ENCODE data around the gene CSK. TPM values are rescaled to one million over a fixed set of nuclear protein-coding genes. Genes with fewer than 3 reads are reported as not detected.

CSK gene
- total RNA-seq = 26.5 and 32.9 TPM in 2 replicates

DNA sequence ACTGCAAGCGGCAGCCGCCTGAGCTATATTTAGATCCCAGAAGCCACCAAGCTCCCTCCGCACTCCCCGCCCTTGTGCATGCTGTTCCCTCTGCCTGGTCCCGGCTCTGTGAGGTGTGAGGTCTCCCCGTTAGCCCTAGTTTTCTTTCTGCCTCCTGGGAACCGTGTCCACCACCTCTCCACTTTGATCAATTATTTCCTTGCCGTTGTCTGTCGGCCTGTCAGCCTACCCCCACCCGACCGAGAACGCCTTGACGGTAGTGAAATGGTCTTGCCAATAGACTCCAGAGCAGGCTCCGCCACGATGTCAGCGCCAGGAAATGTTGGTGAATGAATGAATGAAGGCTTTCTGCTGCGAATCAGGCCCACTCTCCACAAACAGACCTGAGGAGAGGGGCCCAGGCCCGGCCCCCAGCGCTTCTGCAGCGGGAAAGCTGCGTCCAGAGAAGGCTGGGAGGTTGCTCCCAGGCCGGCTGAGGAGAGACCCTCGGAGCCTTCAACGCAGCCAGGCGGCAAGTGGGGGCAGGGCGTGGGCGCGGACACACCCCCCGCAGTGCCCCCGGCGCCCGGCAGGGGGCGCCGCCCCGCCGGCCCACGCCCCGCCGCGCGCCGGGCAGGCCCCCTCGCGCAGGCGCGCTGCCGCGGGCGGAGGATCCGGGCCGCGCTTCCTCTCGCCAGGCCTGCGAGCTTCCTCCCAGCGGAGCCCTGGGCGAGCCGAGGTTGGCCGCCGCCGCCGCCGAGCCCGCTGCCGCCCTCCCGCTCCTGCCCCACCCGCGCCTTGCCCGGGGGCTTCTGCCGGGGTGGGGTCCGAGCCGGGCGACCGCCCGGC, at the start of gene CSK:
Gene CSK, plus strand, starts transcription at position 650 of the 828 bp plus-strand sequence. CDS start 16,218 bp downstream, outside the sequence.

DNA sequence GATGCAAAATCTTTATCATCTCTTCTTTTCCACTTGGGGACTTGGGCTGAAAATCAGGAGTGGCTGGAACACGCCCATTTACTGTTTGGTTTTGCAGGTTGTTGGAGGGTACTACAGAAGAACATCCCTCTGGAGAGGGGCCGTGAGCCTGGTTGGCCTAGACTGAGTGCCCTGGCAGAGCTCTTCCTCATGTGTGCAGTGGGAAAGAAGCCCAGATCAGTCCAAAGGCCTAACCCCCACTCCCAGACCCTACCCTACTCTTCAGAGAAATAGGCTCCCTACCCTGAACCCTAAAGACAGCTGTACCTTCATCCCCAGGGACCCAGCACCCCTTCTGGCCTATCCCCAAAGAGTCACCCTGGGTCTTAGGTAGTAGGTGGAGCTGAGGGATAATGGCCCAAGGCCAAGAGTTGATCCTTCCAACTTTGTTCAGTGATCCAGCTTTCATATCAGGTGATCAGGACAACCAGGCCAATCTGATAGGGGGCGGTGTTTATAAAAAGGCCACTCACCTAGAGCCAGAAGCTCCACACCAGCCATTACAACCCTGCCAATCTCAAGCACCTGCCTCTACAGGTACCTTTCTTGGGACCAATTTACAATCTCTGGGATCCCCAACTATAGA, 33.4 kb upstream of the CSK start, which contains the start of gene CYP1A2:
Gene CYP1A2, plus strand, starts transcription at position 524 of the 625 bp plus-strand sequence. CDS start 894 bp downstream, outside the sequence.

DNA sequence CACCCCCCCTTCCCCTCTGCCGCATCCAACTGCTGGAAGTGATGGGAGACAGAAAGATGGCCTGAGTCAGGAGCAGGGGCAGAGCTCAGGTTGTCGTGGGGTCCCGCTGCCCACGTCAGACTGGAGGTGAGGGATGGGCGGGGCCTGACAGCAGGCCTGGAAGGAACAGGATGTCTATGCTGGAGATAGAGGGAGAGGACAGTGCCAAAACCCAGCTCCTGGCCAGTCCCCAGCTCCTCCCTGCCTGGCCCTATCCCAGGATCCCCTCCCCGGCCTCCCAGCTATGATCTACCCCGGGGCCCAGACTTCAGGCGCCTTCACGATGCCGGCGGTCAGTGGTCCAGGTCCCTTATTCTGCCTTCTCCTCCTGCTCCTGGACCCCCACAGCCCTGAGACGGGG, 30.7 kb downstream of the CSK start, which contains the start of gene LMAN1L:
Gene LMAN1L, plus strand, starts transcription at position 303 of the 400 bp plus-strand sequence. Its CDS starts 20 bp downstream, at position 323.

DNA sequence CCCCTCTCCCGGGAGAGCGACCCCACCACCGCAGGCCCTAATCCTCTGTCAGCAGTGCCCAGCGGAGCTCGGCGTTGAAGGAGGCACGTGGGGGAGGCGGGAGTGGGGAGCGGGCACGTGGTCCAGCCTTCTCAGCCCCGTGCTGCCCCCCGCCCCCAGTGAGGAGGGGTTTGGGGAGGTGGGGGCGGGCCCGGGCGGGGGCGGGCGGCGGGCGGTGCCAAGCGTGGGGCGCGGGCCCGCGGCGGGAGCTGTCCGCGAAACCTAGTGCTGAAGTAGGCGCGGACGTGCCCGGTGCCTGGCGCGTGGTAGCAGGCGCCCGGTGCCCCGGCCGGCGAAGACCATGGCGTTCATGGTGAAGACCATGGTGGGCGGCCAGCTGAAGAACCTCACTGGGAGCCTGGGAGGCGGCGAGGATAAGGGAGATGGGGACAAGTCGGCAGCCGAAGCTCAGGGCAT, 44.5 kb downstream of the CSK start, which contains the start of gene CPLX3:
Gene CPLX3, plus strand, starts transcription at position 264 of the 456 bp plus-strand sequence. Its CDS starts 77 bp downstream, at position 341.

DNA sequence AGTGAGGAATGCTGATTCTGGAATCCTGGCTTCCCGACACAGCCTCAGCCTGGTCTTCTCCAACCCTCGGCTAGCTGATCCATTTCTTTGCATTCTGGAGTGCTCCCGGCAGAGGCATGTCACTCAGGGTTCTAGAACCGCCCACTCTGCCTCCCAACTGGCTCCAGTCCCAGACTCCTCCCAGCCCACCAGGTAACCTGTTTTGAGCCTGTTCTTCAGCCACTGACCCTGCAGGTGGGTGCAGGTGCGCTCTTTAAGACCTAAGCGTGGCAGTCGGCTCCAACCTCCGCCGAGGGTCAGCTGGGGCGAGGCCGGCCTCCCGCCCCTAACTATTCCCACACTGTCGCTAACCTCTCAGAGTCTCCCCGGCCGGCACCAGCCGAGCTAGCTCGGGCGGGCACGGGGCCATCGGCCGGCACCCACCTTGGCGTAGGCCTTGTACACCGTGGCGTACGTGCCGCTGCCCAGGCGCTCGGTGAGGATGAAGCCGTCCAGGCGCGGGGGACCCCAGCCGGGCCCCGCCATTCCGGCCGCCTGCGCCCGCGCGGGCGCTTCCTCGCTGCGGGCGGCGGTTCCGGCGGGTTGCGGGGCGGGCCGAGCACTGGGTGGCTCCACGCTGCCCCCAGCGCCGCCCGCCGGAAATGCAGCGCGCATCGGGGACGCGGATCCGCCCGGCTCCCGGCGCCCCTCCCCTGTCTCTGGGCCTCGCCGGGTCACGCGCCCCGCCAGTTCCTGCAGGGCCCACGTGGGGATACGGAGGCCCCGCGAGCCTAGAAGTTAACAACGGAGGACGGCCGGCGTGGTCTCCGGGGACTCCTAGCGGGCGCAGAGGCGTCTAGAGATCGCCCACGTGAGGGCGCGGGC, 60.9 kb downstream of the CSK start, which contains the start of gene ULK3:
Gene ULK3, minus strand, starts transcription at position 576 of the 864 bp plus-strand sequence. Its CDS starts 51 bp downstream, at position 525.

Other genes with a start within 250 kb of the CSK start
- gene ARID3B, start 240.9 kb upstream of the CSK start, total RNA-seq = 1.4 and 1.5 TPM in 2 replicates
- gene CLK3, start 166.2 kb upstream of the CSK start, total RNA-seq = 57.1 and 60.5 TPM in 2 replicates
- 11.4 and 15.4 TPM in 2 replicates for gene EDC3, start 86.1 kb upstream of the CSK start, total RNA-seq
- gene CYP1A1, start 56.6 kb upstream of the CSK start, total RNA-seq = 0.12 TPM in 1 of 2 replicates, not detected in the other
- gene CYP1A2, start 33.2 kb upstream of the CSK start, total RNA-seq = not detected in 2 replicates
- gene LMAN1L, start 30.8 kb downstream of the CSK start, total RNA-seq = 0.11 TPM in 1 of 2 replicates, not detected in the other
- not detected in 2 replicates for gene CPLX3, start 44.5 kb downstream of the CSK start, total RNA-seq
- 15.2 and 15.8 TPM in 2 replicates for gene ULK3, start 61.1 kb downstream of the CSK start, total RNA-seq
- gene SCAMP2, start 91.3 kb downstream of the CSK start, total RNA-seq = 21.2 and 22.6 TPM in 2 replicates
- 59.5 and 65.6 TPM in 2 replicates for gene MPI, start 108.0 kb downstream of the CSK start, total RNA-seq
- gene FAM219B, start 124.8 kb downstream of the CSK start, total RNA-seq = 48.5 and 56.0 TPM in 2 replicates
- 34.6 and 45.7 TPM in 2 replicates for gene COX5A, start 156.0 kb downstream of the CSK start, total RNA-seq
- gene RPP25, start 174.7 kb downstream of the CSK start, total RNA-seq = 2.1 and 2.9 TPM in 2 replicates
- 0.44 and 2.0 TPM in 2 replicates for gene SCAMP5, start 213.5 kb downstream of the CSK start, total RNA-seq
- 9.2 and 16.0 TPM in 2 replicates for gene PPCDC, start 241.5 kb downstream of the CSK start, total RNA-seq